Effector CD8-positive, alpha-beta T cell (primary cell): Measurements from ENCODE around the gene TRAF1.
"Not testable (repeated sequence)": the region's sequence is repeated elsewhere in the genome, so short reads cannot be mapped to it uniquely, and the experiment has no call there.

Experiments
- DNase-seq: peaks from one replicate; lab custom pipeline; 2025; lab: John Stamatoyannopoulos, UW
- total RNA-seq, 4 experiments: gene quantifications; one replicate each; lab custom pipeline; 2026; lab: John Stamatoyannopoulos, UW

The TRAF1 gene, protein sequence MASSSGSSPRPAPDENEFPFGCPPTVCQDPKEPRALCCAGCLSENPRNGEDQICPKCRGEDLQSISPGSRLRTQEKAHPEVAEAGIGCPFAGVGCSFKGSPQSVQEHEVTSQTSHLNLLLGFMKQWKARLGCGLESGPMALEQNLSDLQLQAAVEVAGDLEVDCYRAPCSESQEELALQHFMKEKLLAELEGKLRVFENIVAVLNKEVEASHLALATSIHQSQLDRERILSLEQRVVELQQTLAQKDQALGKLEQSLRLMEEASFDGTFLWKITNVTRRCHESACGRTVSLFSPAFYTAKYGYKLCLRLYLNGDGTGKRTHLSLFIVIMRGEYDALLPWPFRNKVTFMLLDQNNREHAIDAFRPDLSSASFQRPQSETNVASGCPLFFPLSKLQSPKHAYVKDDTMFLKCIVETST
- total RNA-seq: 248 to 675 (median 363) reads per million in 4 experiments

DNA sequence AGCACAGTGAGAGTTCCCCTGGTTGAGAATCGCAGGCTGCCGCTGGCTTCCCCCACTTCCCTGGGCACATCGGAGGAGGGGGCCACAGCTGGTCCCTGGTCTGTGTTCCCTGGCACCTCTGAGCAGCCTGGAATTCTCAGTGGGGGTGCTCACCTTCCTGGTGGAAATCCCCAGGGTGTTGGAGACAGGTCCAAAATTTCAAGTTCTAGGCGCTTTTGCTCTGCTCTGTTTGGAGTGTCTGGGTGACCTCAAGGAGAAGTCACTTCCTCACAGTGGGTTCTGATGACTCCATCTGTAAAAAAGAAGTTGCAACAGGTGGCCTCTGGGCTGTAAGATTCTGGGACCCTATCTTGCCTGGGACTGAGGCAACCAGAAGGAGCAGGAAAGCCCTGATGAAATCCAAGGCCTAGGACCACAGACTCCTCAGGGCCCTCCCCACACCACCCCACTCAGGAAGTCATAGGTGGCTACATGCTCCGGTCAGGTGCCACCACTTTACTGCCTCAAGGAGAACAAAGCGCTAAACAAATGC is at the start of gene TRAF1:
TSS of gene TRAF1 (minus strand) at position 400 of the 532 bp plus-strand sequence. CDS start 721 bp downstream, outside the sequence.
- no peak for DNase-seq

DNA sequence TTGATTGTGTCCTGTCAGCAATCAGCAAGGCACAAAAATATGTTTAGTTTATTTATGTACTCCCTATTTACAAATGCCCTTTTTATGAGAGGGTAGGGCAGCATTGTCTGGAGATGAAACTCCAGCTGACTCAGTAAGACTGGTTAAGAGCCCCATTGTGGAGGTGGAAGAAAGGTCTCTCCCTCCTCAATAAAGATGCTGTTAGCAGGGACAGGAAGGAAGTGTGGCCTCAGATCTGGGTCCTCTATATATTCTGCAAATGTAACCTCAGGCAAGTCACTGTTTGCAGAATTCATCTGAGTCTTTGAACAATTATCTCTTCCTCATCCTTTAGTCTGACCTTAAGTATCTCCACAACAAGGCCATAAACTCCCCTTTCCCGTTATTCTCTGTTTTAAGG is 48.3 kb upstream of the TRAF1 start:
- no peak for DNase-seq

DNA sequence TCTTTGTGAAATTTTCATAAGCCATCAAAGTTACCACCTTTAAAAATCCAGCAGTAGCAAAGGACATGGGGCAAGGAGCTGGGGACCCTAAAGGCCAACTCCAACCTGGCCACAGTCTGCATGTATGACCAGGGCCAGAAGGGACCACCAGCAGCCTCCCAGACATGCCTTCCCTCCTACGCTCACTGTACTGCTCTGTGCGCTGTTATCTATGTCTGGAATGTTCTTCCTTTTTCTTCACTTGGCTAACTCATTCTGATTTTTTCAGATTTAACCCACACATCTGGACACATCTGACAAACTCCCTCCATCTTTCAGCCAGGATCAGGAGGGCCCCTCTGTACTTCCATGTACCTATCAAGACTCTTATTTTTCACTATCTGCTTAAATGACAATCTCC is 47.6 kb upstream of the TRAF1 start:
- DNase-seq: no peak

DNA sequence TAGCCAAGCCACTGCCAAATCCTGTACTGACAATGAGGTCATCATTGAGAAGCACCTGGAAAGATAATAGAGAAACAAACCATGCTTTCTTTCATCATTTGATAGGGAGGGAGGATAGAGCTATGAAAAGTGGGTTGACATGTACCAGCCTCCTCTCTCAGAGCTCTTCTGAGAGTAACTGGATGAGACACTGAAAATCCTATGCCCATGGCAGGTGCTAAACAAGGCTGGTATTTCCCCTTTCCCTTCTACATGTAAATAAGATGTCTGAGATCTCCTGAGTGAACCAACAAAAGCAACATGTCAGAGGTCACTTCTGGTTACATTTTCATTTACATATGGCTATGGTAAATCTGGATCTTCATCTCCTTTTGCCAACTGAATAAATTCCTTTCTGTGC is 45.3 kb upstream of the TRAF1 start:
- DNase-seq: no peak

DNA sequence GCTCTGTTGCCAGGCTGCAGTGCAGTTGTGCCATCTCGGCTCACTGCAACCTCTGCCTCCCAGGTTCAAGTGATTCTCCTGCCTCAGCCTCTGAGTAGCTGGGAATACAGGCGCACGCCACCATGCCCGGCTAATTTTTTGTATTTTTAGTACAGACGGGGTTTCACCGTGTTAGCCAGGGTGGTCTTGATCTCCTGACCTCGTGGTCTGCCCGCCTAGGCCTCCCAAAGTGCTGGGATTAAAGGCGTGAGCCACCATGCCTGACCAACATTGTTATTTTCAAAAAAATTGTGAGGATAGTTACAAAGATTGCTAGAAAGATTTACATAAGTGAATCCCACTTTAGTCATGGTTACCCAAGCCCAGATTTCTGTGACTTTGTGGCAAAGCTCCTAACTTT is 44.9 kb upstream of the TRAF1 start:
- DNase-seq: not testable (repeated sequence)

DNA sequence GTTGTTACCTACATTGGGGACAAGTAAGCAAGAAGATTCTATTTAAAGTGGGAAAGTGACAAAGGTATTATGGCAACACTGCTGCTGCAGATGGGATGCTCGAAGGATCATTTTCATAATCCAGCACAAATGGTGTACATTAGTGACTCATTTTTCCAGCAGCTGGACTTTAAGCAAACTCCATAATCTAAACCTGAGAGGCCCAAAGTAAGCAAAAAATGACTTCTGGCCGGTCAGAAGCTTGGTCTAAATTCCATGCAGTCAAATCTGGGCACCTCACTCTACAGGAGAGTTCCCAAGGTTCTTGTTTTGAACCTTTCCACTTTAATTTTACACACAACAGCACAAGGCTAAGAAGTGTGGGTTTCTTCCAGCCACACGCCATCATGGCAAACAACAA is 43.6 kb upstream of the TRAF1 start:
- DNase-seq: no peak

DNA sequence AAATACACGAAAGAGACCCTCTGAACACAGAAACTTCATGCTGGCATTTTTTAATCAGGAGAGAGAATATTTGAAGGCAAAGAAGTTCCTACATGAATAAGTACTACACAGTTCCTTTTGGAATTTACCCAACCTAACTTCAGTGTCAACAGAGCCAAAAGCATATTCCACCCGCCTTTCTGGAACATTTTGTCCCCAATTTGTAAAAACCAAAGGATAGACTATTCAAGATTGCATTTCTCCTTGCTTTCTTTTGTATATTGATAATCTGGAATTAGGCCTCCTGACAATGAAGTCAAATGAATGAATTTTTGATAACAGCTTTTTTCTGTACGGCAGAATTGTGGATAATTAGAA is 39.4 kb upstream of the TRAF1 start:
- DNase-seq: no peak

DNA sequence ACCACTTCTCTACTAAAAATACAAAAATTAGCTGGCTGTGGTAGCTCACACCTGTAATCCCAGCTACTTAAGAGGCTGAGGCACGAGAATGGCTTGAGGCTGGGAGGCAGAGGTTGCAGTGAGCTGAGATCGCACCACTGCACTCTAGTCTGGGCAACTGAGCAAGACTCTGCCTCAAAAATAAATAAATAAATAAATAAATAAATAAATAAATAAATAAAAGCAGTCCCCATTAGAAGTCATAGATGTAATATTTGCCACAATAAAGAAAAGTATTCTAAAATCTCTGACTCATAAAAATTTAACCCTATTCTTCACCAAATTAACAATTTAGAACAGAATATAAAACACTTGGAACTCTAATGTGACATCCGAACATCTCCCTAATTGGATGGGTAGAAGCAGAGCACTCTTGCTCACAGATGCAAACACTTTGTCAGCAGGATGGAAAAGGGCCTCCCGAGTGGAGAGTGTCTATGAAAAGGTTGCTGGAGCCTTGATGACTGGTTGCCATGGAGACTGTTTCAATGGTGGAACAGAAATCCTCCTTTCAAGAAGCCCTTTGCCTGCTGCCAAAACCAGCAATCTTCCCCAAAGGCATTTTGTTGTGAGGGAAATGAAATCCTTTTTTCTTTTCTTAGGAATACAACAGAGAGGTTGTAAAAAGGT is 38.9 kb upstream of the TRAF1 start:
- no peak for DNase-seq

DNA sequence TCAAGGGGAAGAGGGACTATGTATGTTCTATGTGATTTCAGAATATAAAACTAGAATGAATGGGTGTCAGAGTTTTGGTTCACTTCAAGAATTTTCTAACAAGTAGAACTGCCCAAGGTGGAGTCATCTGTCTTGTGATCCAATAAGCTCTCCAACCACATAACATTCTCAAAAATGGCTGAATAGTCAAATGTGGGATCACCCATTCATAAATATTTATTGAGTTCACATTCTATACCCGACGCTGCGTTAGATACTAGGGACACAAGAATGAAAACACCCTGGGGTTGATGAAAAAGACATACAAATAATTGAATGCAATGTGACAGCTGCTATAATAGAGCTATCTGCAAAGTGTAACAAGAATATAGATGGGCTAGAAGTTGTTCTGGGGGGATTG is 35.3 kb upstream of the TRAF1 start:
- DNase-seq: no peak

DNA sequence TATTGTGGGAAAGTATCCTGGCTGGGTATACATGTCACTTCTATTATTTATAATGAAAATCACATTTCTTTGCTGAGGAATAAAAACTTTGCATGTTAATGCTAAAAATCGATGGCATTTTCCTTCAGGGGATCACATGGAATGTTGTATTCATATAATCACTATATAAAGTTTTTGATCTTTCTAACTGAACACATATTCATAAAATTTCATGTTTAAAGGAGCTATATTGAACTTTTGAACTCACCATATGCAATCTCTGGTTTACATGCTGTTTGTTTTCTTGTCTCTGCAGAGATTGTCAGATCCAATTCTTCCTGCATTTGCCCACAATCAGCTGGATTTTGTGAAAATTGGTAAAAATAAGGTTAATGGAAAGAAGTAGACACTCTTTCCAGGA is 33.4 kb upstream of the TRAF1 start:
- DNase-seq: no peak

DNA sequence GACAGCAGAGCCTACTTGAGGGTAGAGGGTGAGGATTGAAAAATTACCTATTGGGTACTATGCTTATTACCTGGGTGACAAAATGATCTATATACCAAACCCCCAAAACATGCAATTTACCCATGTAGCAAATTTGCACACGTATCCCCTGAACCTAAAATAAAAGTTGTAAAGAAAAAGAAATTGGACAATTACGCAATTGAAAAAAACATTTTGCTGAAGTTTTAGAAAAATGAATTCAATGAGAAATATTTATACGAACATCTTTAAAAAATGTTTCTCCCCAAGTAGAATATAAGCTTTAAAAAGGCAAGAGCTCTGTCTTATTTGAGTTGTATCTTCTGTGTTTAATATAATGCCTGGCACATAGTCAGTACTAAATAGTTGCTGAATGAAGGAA is 30.3 kb upstream of the TRAF1 start:
- no peak for DNase-seq

DNA sequence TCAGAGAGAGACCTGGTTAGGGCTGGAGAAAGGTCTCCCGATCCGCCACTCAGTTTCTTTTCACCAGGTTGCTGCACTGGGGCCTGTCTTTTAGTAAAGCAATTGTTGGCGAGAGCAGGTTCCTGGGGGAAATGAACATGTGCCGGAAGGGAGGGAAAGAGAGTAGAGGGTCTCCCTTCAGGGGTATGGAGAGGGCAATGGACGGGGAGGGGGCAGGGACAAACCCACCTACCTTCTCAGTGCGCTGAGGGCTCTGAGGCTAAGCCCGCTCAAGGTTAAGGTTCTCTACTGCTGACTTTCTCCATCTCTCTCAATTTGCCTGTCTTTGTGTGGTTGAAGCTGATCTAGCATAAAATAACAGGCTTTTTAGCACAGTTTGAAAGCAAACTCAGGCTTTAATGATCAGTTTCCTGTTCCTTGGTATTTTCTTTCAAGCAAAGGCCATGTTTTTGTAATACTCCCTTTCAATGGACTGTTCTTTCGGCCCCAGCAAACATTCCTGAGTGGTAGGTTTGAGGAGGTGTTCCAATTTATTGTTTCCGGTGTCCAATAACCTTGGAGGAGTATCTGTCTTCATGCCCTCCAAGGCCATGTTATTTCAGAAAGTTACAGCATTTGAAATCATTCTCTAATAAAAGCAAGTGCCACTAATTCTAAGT is 25.5 kb upstream of the TRAF1 start:
- no peak for DNase-seq

DNA sequence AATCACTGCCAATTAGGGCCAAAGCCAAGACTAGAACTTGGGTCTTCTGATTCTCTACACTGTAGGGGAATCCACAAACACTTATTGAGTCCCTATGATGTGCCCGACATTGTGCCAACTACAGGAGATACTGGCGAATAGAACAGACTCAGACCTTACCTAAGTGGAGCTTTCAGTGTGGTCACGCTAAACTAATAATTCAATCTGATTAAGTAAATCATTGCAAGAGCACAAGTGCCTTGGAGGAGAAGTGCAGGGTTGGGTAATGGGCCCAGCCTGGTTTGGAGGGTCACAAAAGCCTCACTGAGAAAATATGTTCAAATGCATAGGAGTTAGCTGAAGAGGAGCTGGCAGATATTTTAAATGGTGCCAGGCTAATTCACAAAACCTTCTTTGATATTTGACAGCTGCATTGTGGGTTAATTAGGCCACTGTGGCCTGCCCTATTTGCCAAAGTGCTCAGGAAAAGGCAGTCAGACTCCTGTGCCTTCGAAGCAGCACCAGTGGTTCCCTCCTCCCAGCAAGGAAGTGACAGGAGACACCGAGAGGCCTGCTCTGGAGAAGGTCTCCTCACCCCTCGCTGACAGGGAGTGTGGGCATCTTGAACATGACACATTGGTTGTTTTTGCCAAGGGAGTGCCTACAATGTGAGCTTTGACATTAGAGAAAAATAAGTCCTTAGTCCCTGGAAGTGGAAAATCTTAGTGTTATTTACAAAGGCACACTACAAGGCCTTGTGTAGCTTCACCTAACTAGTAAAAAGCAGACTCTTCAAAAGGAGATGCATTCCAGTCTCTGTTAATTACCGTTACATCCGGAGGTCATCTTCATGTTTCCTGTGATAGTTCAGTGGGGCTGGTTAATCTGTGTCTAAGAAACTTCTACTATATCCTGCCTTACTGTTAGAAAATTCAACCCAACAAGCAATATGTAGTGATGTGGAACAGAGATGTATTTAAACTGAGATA is 24.1 kb upstream of the TRAF1 start:
- DNase-seq: no peak

DNA sequence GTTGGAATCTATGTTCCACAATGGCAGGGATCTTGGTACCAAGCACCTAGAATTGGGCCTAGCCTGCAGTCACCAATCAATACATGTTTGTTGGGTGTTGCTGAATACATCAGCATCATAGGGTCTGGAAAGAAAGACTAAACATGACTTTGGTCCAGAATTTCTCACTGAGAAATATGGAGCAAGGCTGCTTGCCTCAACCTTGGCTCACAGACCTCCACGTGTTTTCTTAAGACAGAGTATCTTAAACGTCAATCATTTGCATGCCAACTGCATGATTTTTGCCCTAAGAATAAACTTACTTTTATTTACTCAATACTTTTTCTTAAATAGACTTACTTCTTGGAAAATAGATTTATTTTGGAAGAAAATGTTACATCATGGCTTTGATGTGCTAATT is 22.7 kb upstream of the TRAF1 start:
- DNase-seq: no peak

DNA sequence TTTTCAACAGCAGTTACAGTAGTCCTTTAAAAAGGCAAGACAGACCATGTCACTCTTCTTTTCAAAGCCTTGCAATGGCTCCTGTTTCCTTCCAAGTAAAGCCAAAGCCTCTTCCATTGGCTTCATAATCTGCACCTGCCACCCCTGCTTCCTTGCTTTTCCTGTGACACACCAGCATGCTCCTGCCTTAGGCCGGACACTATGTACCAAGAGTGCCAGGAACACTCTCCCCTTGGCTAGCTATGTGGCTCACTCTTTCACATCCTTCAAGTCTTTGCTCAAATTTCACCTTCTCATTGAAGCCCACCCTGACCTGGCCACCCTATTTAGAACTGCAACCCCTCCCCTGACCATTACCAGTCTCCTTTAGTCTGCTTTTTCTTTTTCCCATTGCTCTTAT is 22.2 kb upstream of the TRAF1 start:
- DNase-seq: no peak

DNA sequence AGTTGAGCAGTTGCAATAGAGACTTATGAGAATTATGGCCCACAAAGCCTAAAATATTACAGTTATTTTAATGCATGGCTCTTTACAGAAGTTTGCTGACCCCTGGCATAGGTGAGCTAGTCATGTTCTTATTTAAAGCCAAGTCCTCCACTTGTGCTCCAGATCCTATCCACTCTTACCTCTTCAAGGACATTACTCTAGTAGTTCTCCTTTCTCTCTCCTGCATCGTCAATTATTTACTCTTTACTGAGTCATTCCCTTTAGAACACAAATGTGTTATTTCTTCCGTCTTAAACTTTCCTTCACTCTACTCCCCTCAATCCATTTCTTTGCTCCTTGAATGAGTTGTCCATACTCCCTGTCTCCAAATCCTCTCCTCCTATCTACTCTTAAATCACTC is 20.6 kb upstream of the TRAF1 start:
- DNase-seq: no peak

DNA sequence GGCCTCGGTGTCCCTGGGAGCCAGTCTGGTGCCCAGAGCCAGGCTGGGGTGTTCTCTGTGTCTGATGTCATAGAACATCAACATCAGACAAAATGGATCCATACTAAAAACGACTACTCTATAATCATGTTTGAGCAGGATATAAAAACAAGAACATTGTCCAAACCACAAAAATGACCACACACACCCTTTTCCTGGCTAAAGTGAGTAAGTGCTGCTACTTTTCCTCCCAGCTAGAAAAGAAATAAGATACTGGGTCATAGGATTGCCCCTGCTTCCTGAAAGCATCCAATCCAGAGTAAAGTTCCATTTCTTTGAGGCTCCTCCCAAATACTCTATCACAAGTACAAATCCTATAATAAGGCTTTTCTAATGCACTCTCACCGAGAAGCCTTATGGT is 19.7 kb upstream of the TRAF1 start:
- DNase-seq: no peak

DNA sequence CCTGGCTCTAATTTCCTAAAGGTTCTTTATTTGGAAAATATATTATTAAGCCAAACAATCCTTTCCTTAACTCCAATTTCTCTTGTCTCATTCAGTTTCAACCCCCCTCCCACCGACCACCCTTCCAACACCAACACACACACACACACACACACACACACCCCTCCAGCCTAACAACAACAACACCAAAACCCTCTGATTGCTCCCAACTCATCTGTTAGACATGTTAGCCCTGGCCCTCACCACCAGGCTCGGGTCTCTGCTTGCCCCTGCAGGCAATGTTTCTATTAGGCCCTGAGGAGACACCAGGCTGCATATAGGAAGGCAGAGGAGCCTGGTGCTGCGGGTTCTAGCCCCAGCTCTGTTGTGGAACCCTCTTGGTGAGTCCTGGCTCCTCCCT is 18.4 kb upstream of the TRAF1 start:
- no peak for DNase-seq

DNA sequence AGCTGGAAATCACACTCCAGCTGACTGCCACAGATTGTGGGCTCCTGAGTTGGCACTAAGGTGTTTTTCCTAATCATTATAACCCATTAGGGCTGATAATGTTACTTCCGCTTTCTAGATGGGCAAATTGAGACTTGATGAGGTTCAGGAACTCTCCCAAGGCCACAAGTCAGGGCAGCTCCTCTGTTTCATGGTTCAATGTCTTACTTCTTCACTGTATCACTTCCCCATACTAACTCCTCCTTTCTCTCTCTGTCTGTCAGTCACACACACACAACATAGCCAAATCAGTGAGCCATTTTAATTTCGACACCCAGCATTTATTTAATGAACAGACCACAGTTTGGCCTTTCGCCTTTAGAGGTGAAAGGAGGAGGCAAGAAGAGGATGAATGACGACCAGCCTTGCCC is 17.8 kb upstream of the TRAF1 start:
- DNase-seq: no peak

DNA sequence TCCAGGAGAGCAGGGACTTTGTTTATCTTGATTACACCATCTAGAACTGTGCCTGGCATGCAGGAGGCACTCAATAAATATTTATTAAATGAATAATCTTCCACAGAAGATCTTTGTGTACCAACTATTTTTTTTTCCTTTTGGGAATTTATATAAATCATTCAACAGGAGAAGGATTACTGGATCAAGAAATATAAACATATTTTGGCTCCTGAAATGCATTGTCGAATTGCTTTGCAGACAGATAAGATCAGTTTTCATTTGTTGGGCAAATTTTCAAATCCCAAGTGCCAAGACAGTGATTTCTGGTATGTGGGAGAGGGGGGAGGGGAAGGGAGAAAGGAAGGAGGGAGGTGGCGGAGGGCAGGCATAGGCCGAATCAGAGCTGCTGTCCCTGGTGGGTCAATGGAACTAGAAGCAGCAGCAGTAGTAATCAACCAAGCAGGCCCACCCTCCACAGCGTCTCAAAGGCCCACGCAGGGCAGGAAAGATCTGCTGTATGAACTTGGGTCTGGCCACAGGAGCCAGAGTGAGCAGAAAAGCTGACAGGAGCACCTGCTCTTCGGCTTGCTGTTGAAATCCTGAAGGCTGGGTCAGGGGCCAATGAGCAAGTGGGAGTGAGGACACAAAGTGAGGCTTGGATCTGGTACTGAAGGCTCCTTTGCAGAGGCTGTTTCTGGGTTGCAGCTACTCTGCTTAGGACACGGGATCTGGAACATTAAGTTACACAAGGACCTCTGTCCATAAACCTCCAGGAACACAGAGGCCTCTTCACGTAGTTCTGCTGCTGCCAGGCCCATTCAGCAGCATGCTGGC is 15.8 kb upstream of the TRAF1 start:
- no peak for DNase-seq
